Right lobe of liver (tissue), 4 donors: ENCODE measurements around the gene EXD1.

ENCODE experiments used
- POLR2A ChIP-seq: fragments of 450-650 bp; IDR thresholded peaks from one replicate; pipeline ENCODE4 v1.6.1; 2017; ENCODE audit warnings: antibody characterized with exemption, mild to moderate bottlenecking
- TF ChIP-seq, protein P1 (sequence below), 4 donors: fragments of 200-600 bp in 3 of 4; fragments of 450-650 bp in 1 of 4; IDR thresholded peaks; one replicate each; pipeline versions ENCODE4 v1.5.1 to v1.8.0; 2016 to 2022; ENCODE audit warnings: antibody characterized with exemption in 4 of 4, mild to moderate bottlenecking in 2 of 4
- donor health status: DM: no; HTN: no; CAD: no.
- donor health status: DM: no; HTN: no; CAD: no.
- donor health status: DM: no; HTN: yes; CAD: no.

DNA sequence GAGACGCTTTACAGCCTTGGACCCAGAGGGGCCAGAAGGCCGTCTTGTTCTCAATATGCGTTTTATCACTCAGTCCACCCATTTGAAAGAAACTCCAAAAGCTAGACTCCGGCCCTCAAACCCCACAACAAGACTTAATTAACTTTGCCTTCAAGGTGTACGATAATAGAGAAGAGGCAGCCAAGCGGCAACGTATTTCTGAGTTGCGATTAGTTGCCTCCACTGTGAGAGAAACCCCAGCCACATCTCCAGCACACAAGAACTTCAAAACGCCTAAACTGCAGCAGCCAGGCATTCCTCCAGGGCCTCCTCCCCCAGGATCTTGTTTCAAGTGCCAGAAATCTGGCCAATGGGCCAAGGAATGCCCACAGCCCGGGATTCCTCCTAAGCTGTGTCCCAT lies 97.1 kb downstream of the EXD1 start:
- TF ChIP-seq, protein P1, sequence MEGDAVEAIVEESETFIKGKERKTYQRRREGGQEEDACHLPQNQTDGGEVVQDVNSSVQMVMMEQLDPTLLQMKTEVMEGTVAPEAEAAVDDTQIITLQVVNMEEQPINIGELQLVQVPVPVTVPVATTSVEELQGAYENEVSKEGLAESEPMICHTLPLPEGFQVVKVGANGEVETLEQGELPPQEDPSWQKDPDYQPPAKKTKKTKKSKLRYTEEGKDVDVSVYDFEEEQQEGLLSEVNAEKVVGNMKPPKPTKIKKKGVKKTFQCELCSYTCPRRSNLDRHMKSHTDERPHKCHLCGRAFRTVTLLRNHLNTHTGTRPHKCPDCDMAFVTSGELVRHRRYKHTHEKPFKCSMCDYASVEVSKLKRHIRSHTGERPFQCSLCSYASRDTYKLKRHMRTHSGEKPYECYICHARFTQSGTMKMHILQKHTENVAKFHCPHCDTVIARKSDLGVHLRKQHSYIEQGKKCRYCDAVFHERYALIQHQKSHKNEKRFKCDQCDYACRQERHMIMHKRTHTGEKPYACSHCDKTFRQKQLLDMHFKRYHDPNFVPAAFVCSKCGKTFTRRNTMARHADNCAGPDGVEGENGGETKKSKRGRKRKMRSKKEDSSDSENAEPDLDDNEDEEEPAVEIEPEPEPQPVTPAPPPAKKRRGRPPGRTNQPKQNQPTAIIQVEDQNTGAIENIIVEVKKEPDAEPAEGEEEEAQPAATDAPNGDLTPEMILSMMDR (IDR thresholded peaks at IDR 0.05): no peak
- no peak for TF ChIP-seq POLR2A
